SW480 (cell line): ENCODE data around the gene TNFAIP1.
"Not testable (repeated sequence)": the region's sequence is repeated elsewhere in the genome, so short reads cannot be mapped to it uniquely, and the experiment has no call there.

ENCODE experiments used
- DNase-seq: peaks from one replicate; pipeline ENCODE4 v3.0.0-alpha.2; 2016; ENCODE audit warnings: low spot score

TNFAIP1 gene

DNA sequence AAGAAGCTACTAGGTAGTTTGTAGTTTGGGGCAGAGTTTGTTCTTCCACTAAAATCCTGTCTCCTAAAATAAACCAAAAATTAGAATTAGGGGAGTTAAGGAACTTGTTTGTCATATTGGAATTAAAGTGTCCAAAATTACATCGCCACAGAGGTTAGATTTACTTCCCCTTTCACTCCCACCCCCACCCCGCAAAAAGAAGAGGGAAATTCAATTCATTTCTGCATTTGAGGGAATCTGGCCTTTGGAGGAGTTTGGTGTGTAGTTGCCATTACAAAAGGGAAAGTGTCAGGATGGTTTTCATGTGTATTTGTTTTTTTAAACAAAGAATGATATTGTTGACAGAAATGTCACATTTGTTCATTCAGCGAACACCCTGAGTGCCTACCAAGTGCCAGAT is 10.8 kb upstream of the TNFAIP1 start:
- no peak for DNase-seq

DNA sequence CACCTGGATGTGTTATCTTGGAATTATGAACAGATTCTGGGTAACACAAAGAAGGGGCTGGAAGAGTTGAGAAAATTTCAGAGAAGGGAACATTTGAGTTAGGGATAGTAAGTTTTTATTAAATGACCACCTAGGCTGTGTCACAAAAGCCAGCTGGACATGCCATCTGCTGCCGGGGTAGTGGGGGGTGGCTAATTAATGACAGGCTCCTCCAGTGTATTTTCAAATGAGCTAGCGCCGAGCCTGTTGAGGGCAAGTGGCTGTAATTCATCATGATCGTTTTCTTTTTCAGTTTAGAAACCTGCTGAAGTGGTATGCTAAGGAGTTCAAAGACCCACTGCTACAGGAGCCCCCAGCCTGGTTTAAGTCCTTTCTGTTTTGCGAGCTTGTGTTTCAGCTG is 10.3 kb upstream of the TNFAIP1 start:
- DNase-seq = no peak

DNA sequence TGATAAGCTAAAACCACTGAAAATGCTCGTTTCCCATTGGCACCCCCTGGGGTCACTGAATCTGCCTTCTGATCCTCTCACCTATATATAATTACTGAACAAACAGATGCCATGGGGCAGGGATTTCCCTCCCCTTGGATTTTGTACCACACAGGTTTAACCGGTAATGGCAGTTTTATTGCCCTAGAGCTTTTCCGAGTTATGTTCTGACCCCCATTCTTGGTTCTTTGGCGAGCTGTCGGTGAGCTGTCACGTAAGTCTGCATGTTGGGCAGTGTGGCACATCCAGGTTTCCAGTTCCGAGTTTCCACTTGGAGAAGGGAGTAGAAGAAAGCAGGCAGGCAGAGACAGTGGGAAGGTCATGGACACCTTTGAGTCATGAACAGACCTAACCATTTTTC is 9.4 kb upstream of the TNFAIP1 start:
- DNase-seq = no peak

DNA sequence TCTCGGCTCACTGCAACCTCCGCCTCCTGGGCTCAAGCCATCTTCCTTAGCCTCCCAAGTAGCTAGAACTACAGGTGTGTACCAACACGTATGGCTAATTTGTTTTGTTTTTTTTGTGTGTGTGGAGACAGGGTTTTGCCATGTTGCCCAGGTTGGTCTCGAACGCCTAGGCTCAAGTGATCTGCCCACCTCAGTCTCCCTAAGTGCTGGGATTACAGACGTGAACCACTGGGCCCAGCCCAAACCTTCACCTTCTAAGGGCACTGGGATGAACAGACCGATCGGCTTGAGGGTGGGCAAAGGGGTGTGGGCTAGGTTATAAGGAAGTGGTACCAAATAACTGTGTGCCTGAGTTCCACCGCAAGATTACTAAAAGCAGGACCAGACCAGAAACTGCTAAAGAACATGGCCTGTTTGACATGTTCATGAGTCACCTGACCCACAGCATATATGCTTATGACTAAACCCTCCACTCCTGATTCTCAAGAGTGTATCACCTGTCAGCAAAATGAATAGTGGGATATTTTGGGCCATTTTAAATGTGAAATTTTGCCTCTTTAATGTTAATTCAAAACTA is 8.4 kb upstream of the TNFAIP1 start:
- no peak for DNase-seq

DNA sequence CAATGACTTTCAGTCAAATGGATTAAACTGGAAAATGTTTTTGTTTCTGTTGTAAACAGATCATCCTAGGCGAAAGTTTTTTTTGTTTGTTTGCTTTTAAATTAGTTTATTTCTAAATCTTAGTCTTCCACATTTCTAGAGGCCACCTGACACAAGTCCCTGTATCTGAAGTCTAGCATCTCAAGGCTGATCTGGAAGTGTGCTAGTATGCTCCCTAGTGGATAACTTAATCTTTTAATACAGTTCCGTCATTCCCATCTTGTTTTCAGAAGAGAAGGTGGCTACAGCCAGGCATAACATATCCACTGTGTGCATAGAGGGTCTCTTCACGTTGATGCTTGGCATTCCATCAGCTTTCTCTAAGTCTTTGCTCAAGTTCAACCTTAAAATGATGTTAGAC is 7.9 kb upstream of the TNFAIP1 start:
- DNase-seq = no peak

DNA sequence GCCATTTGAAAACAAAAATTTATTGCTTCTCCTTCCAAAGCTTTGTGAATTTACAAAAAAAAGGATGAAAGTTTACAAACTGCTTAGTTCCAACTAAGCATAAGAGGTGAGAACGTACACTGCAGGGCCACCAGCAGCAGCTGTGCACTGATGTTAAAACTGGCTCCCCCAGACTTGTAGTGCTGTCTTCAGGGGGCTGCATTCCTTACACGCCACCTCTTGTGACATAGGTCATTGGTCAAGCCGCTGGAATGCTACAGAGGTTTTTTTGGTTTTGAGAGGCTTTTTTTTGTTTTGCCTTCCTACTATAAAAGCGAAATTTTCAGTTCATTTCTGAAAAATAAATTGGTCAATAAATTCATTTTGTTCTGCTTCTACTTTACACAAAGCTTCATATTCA is 7.2 kb upstream of the TNFAIP1 start:
- DNase-seq = no peak

DNA sequence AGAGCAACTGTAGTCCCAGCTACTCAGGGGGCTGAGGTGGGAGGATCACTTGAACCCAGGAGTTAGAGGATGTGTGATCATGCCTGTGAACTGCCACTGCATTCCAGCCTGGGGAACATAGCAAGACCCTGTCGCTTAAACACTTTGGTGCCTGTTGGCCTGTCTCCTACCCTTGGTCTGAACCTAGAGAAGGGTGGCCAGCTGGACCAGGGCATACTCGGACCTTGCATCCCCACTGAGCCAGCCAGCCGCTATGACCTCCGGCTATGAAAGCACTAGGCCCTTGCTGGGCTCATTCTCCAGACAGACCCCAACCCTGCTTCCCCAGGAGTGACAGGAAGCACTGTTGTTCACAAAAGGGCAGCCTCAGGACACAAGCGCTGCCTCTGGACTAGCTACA is 4.9 kb upstream of the TNFAIP1 start:
- DNase-seq = no peak

DNA sequence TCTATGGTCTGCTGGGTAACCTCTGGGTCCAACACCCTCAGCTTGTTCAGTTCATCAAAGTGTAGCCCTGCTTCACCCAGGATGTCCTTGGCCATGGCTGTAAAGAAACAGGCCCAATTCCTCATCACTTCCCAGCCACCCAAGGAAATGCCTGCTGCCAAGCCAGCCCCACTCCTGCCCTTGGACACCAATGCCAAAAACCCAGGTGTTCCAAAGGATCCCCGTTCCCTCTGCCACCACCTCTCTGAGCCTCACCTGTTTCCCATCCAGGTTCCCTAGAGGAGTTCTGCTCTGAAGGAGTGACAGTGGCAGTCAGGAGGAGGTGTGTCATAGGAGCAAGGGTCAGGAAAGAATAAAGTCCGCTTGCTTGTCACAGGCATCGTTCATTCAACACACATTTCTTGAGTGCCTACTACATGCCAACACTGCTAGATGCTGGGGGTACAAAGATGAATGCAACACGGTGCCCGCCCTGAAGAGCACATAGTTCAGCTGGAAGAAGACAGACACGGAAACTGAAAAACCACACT is 3.6 kb upstream of the TNFAIP1 start:
- no peak for DNase-seq

DNA sequence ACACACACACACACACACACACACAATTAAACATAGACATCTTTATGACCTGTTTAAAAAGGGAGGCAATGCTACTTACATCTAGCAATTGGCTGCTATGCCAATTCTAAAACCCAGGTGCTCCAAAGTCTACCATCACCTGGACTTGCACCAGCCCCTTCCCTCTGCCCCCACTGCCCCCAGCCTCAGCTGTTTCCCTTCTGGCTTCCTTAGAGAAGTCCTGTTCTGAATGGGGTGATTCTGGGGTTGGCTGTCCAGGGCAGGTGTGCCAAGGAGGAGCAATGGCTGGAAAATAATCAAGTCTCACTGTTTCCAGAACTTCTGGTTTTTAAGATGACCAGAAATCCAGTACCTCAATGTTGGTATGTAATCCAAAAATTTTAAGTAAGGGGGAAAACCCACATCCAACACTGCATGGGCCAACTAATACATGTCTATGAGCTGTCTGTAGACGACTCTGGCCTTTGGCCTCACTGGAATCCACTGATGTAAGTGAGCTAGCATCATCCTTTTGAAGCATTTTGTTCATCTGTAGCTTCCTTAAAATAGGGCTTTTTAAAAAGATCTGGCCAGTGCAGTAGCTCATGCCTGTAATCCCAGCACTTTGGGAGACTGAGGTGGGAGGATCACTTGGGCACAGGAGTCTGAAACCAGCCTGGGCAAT is 2.3 kb upstream of the TNFAIP1 start:
- no peak for DNase-seq

DNA sequence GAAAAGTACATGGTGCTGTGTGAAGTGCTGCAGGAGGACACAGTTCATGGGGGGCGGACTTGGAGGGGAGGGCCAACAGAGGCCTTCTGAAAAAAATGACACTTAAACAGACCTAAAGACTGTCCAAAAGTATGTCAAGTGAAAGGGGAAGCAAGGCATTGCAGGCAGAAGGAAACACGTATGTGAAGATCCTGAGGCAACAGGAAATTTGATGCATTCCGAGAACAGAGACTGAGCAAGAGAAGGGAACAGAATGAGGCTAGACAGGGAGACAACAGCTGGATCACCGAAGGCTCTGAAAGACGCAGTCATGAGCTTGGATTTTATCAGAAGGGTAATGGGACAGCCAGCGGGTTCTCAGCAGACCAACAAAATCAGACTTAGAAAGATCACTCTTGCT is 1.4 kb upstream of the TNFAIP1 start:
- DNase-seq = no peak

DNA sequence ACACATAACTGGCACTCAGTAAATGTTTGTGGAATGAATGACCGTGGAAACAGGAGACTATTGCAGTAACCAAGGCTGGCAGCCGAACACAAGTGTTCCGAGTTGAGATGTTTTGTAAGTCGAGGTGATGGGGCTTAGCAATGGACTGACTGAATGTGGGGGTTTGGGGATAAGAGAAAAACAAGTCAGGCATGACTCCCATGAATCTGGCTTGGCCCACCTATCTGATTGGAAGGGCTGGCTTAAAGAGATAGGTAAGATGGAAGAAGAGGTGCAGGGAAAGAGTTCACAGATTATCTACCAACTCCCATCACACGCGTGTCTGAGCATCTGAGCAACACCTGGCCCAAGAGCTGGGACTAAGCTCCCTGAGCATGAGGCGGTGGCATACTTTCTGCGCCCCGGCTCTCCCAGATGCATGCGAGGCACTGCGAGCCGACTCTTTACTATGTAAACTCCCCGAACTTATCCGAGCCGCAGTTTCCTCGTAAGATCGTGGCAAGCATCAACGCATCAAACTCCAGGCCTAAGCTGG is 828 bp upstream of the TNFAIP1 start:
- DNase-seq = no peak

DNA sequence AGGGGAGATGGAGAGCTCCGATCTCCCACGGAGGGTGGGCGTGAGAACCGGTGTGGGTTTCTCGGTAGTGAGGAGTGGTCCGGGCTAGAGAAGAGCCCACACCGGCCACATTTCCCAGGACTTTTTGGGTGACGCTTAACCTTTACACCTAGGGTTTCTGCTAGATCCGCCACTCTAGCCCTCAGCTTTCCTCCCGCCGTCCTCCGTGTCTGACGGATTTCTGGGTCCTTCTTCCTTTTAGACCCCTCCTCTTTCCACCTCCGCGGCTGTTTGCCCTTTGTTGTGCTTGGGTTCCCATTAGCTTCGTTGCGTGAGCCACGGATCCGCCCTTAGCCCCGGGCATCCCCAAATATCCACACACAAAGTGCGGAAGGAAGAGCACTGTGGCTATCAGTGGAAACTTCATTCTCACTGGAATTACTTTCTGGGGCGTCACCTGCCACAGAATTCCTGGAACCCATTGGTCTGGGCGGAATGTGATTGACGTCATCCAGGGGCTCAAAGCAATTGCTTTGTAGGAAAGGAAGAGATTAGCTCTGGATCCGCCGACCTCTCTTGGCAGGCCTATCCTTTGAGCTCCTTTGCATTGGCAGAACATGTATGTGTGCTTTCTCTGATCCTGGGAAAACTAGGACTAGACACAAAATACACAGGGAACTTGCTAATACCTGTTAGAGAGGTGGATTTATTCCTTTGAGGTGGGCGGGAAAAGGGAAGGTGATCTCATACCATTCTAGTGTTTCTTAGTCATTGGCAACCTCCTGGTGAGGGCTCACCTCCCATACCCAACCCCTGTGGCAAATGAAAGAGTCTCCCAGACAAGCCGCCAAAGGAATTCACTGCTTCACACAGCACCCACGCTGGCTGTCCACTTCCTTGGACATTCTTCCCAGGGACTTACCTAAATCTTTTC is 654 bp downstream of the TNFAIP1 start:
- peak; percentile 91 for DNase-seq

DNA sequence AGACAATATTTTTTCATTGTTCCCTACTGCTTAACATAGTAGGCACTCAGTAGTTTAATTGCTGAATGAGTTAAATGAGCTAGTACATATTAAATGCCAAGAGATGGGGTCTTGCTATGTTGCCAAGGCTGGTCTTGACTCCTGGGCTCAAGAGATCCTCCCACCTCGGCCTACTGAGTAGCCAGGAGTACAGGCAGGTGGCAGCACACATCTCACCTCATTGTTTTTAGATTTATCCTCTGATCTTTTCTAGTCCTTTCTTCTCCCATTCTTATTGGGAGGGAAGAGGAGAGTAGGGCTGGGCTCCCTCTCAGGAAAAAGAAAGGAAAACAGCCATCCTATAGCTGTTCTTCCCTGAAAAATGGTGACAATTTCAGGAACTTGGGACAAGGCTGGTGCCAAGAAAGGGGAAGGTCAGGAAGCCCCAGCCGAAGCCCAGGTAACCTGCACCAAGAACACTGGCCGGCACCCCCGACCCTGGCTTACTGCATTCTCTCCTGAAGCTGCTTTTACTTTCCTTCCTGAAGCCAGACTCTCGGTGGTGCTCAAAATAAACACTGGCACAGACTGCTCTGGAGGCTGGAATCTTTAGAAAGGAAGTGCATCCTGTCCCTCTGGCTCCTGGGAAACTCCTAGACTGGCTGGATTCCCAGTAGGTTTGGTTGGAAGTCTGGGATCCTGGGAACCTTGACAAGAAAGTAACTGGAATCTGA is 2.7 kb downstream of the TNFAIP1 start:
- no peak for DNase-seq

DNA sequence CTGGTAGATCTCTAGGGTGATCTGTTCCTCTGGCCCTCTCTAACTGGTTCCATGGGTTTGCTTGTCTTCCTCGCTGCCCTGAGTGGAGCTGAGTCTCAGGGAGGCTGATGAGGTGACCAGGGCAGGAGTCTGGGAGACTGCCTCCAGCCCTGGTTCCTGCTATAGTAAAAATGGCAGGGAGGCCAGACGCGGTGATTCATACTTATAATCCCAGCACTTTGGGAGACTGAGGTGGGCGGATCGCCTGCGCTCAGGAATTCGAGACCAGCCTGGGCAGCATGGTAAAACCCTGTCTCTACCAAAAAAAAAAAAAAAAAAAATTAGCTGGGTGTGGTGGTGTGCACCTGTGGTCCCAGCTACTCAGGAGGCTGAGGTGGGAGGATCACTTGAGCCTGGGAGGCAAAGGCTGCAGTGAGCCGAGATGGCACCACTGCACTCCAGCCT is 3.2 kb downstream of the TNFAIP1 start:
- not testable (repeated sequence) for DNase-seq

DNA sequence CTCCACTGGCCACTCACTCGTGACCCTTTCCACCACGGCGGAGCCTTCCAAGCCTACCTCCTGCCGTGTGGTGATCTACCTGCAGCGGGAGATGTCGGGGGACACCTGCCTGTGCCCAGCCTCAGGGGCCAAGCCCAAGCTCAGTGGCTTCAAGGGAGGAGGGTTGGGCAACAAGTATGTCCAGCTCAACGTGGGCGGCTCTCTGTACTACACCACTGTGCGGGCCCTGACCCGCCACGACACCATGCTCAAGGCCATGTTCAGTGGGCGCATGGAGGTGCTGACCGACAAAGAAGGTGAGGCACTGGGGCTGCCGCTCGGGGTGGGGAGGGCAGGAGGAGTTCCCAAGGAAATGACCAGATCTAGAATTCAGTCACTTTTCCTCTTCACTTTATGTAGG is 3.9 kb downstream of the TNFAIP1 start:
- DNase-seq = no peak

DNA sequence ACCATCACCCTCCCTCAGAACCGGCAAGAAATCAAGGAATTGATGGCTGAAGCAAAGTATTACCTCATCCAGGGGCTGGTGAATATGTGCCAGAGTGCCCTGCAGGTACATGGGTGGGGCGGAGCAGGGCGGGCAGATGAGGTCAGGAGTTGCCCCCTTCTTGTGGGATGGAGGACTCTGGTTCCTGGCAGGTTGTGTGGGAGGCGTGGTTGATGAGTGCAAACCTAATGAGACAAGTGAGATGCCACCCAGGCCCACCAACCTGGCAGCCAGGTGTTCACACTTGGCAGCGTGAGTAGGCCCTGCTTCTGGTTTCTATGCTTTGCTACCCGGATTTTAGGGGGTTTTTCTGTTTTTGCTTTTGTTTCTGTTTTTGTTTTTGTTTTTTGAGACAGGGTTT is 4.8 kb downstream of the TNFAIP1 start:
- no peak for DNase-seq

DNA sequence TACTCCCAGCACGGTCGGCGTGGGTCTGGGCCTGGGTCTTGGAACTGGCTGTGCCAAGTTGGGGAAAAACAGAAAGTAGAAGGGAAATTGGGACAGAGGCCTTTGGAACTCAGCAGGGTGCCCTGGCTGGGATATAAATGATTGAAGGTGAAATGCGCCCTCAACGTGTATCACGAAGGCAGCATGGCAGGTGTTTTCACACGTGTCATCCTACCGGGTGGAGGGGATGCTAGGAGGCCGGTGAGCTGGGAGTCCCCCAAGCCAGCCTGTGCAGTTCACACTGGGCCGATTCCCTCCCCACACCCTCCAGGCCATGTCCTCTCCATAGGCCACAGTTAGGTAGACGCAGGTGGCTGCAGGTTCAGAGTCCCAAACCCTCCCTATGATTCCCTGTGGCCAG is 6.0 kb downstream of the TNFAIP1 start:
- no peak for DNase-seq

DNA sequence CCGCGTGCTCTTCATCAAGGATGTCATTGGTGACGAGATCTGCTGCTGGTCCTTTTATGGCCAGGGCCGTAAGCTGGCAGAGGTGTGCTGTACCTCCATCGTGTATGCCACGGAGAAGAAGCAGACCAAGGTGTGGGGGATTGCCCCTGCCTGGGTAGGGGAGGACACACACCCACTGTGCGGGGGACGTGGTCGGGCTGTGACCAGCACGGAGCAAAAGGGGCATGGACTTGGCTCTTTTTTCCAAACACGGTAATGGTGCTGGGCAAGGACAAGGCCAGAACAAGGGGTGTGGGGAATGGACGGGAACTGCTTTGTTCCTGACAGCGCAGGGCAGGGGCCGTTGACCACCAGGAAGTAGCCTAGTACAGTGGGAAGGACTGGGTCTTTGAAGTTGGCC is 6.8 kb downstream of the TNFAIP1 start:
- no peak for DNase-seq

DNA sequence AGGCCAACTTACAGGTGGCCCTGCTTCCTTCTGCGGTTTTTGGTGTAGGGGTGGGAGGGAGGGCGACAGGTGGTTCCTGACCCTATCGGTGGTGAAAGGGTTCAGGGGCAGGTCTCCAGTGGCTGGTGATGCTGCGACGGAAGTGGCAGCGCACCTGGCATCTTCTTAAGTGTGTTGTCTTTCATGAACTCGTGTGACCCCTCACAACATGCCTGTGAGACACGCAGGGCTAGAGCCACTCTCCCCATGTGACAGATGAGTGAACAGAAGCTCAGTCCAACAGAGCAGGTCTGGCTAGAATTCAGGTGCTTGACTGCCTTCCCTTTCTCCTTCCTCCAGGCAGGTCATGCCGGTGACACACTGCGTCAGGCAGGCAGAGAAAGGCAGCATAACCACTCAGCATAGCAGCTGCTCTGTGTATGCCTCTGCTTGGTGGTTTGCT is 8.0 kb downstream of the TNFAIP1 start:
- no peak for DNase-seq

DNA sequence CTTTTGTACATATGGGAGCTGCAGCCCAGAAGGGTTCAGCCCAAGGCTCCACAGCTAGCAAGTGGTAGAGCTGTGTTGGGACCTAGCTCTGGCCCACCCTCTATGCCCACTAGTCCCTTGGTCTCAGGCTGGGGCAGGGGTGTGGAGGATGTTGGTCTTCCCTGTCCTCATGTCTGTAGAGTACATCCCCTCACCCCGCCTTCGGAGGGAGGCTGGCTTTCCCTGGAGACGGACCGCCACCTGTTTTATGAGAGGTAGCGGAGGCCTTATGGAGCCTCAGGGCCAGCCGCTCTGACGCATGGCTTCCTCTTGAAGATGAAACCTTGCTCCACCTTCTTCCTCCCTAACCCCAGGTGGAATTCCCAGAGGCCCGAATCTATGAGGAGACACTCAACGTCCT is 8.4 kb downstream of the TNFAIP1 start:
- DNase-seq = no peak

DNA sequence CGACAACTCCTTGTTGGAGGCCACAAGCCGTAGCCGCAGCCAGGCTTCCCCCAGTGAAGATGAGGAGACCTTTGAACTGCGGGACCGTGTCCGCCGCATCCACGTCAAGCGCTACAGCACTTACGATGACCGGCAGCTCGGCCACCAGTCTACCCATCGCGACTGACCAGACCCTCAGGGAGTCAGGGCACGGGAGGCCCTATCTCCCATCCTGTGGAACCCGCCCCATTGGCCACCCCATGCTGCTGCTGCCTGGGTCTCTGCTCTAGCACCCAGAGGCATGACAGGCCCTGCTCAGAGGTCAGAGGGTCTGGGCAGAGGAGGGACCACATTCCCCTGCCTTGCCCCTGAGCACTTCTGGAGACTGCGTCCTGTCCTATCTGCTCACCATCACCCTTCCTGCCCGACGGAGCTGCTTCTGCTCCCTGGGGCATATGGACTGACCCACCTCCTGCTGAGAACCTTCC is 8.9 kb downstream of the TNFAIP1 start:
- DNase-seq = no peak
